Right lobe of liver (tissue), 4 donors: Measurements from ENCODE around the gene EMC9.

Experiments used
- CTCF ChIP-seq, 4 donors: fragments of 200-600 bp in 3 of 4; fragments of 450-650 bp in 1 of 4; IDR thresholded peaks; one replicate each; pipeline versions ENCODE4 v1.5.1 to v1.8.0; 2016 to 2022; ENCODE audit warnings: antibody characterized with exemption in 4 of 4, mild to moderate bottlenecking in 2 of 4
- POLR2A ChIP-seq: fragments of 450-650 bp; IDR thresholded peaks from one replicate; pipeline ENCODE4 v1.6.1; 2017; ENCODE audit warnings: antibody characterized with exemption, mild to moderate bottlenecking
- donor health status: DM: no; HTN: no; CAD: no.
- donor health status: DM: no; HTN: no; CAD: no.
- donor health status: DM: no; HTN: yes; CAD: no.

GRCh38 chr14:24181371-24182077 lies 40.1 kb upstream of the EMC9 start:
- TF ChIP-seq POLR2A (no peak), CTCF (IDR thresholded peaks at IDR 0.05) (no peak)
